ENCODE results near the gene DHTKD1.
"Not testable (repeated sequence)": the region's sequence is repeated elsewhere in the genome, so short reads cannot be mapped to it uniquely, and the experiment has no call there.

DHTKD1 gene

GRCh38 chr10:12162927-12163326 lies 94.2 kb downstream of the DHTKD1 start:
- H3K4me3 ChIP-seq (ENCODE audit: low read length): no peak overlapping the region
- no peak for DNase-seq (ENCODE audit: low read depth)
- no peak for TF ChIP-seq CTCF (conservative IDR thresholded peaks at IDR 0.05; ENCODE audit: low read depth, low read length)

GRCh38 chr10:12164085-12164484 lies 95.3 kb downstream of the DHTKD1 start:
- no peak for TF ChIP-seq CTCF (conservative IDR thresholded peaks at IDR 0.05; ENCODE audit: low read depth, low read length)
- no peak overlapping the region for H3K4me3 ChIP-seq (ENCODE audit: low read length)
- no peak for DNase-seq (ENCODE audit: low read depth)

GRCh38 chr10:12165036-12165435 lies 96.3 kb downstream of the DHTKD1 start:
- TF ChIP-seq CTCF (conservative IDR thresholded peaks at IDR 0.05; ENCODE audit: low read depth, low read length): no peak
- DNase-seq (ENCODE audit: low read depth): no peak
- H3K4me3 ChIP-seq (ENCODE audit: low read length): no peak overlapping the region

- H3K4me3 ChIP-seq (ENCODE audit: low read length): no peak overlapping the region
- no peak for TF ChIP-seq CTCF (conservative IDR thresholded peaks at IDR 0.05; ENCODE audit: low read depth, low read length)
- DNase-seq (ENCODE audit: low read depth): no peak
These were observed 97.4 kb downstream of the DHTKD1 start for GRCh38 chr10:12165999-12166775.

GRCh38 chr10:12171512-12171911 lies 102.8 kb downstream of the DHTKD1 start:
- not testable (repeated sequence) for H3K4me3 ChIP-seq (ENCODE audit: low read length); DNase-seq (ENCODE audit: low read depth)
